ES-I3 (cell line): ENCODE data around the gene CCDC198.

Experiments
- H3K36me3 ChIP-seq: 2 replicates; pipeline ENCODE4 v1.6.1; 2013; ENCODE audit warnings: mild to moderate bottlenecking, low read length, control low read depth, moderate library complexity; ENCODE audit not compliant: insufficient read depth
- H3K4me1 ChIP-seq: 2 replicates; pipeline ENCODE4 v1.6.1; 2013; ENCODE audit warnings: mild to moderate bottlenecking, control low read depth, low read length; ENCODE audit not compliant: insufficient read depth
- H3K9ac ChIP-seq: 2 replicates; pipeline ENCODE4 v1.6.1; 2013; ENCODE audit warnings: low read depth, mild to moderate bottlenecking, low read length, moderate library complexity
- H3K9me3 ChIP-seq: 2 replicates; pipeline ENCODE4 v1.6.1; 2013; ENCODE audit warnings: mild to moderate bottlenecking, low read length, moderate library complexity; ENCODE audit not compliant: control insufficient read depth, insufficient read depth

CCDC198 gene

DNA sequence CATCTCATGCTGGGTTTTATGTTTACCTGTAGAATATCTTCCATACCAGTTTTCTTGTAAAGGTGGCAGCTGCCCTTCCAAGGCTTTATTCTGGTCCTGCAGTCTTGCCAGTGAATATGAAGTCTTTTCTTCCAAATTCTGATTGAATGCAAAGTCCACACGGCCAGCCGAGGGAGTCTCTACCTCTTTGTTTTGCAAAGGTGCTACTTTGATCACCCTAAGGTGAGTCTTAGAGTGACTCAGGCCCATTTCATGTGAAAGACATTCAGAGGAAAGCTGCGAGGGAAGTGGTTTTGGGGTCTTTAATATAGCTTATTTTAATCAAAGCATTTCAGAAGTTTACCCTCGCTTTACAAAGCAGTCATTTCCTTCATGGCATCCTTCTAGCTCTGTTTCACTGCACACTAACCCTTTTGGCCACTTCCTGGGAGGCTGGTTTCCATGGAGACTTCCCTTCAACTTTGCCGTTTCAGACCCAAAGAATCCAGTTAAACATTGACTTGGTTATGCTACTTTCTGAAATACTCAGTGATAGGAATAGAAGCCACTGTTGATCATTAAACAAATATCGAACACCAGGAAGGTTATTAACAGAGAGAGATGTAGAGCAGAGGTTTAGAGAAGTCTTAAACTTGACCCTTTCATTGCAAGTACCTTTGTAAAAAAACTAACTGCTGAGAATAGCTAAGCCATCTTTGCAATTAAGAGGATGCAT is at the start of gene CCDC198:
Gene CCDC198 (minus strand): TSS at position 391 of the 715 bp plus-strand sequence. CDS start 142 bp downstream, at position 249.
- H3K4me1 ChIP-seq = peaks cover 8% of the 10 kb centered on the region
- no peaks in the 10 kb centered on the region for H3K9me3 ChIP-seq
- no peak within 1 kb of the TSS for H3K9ac ChIP-seq
- no peaks in the 10 kb centered on the region for H3K36me3 ChIP-seq

DNA sequence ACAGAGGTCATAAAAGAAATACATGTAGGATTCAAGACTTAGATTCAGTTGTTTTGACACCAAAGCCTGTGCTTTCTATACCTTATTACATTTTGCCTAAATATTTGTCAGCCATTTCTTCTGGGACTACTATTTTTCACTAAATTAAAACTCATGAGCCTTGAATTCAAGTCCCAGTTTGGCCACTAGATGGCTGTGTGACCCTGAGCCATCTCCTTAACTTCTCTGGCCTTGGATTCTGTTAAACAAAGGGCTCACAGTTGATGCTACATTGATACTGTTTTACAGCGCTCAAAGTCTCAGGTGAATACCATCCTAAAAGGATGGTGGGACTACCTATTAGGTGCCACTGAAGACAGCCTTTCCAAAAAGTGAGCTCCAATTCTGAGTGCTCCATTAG is 39.6 kb upstream of the CCDC198 start:
- Histone ChIP-seq H3K9ac (no peak overlapping the region), H3K4me1 (no peaks in the 10 kb centered on the region), H3K36me3 (no peaks in the 10 kb centered on the region), H3K9me3 (no peaks in the 10 kb centered on the region)

DNA sequence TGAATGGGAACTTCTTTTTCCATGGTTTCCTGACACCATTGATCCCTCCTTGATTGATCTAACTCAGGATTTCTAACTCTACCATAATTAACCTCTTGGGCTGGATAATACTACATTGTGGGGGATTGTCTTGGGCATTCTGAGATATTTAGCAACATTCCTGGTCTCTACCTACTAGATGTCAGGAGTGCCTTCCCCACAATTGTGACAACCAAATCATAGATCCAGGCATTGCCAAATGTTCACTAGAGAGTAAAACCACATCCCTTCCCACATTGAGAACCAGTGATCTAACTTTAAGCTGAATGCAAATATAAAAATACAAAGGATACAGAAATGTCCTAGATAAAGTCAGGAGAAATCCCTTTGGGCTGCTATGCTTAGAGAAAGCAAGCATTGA is 36.9 kb upstream of the CCDC198 start:
- Histone ChIP-seq H3K36me3 (no peaks in the 10 kb centered on the region), H3K4me1 (0 out of 2 replicates have a peak, but pooled peaks cover 3% of the 10 kb centered on the region), H3K9me3 (no peaks in the 10 kb centered on the region), H3K9ac (no peak overlapping the region)

DNA sequence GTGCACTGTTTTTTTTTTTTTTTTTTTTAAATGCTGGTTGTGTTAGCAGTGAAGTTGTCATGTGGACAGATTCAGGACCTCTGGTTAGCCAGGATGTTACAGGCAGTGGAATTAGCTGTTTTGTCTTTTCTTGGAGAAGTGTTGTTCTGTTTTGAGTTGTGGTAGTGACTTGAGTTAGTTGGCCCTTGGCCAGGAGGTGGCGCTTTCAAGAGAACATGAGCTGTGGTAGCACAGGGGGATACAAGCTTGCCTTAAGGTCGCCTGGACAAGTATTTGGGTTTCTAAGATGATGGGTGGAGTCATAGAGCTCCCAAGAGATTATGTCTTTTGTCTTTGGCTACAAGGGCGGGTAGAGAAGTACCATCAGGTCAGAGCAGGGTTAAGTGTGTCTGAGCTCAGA is 33.3 kb upstream of the CCDC198 start:
- 0 out of 2 replicates have a peak, but pooled peaks cover 3% of the 10 kb centered on the region for H3K4me1 ChIP-seq
- no peak overlapping the region for H3K9ac ChIP-seq
- H3K9me3 ChIP-seq = no peaks in the 10 kb centered on the region; the same call in 1 of the 2 replicates
- no peaks in the 10 kb centered on the region for H3K36me3 ChIP-seq

- Histone ChIP-seq H3K36me3 (no peaks in the 10 kb centered on the region), H3K9ac (no peak overlapping the region), H3K9me3 (no peaks in the 10 kb centered on the region; the same call in 1 of the 2 replicates), H3K4me1 (no peaks in the 10 kb centered on the region)
These were observed 25.4 kb upstream of the CCDC198 start for GRCh38 chr14:57519043-57519442.

GRCh38 chr14:57512220-57512619 is 18.6 kb upstream of the CCDC198 start:
- Histone ChIP-seq H3K9me3 (no peaks in the 10 kb centered on the region), H3K36me3 (no peaks in the 10 kb centered on the region), H3K4me1 (no peaks in the 10 kb centered on the region), H3K9ac (no peak overlapping the region)

DNA sequence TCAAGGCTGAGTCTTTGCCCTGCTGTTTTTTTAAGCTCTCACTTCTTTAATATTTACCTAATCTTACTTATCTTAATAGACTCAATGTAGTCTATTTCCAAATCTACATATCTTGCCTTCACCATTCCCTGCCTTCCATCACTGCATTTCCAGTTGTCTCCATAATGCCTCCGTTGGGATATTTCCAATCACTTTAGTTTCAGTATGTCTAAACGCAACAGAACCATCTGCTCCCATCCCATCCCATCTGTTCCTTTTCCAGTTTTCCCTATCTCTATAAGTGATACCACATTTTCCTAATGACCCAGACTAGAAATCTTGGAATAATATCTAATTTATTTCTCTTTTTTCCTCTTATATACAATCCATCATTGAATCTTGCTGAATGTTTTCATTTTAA is 15.1 kb upstream of the CCDC198 start:
- Histone ChIP-seq H3K36me3 (no peaks in the 10 kb centered on the region), H3K9ac (no peak overlapping the region), H3K9me3 (no peaks in the 10 kb centered on the region), H3K4me1 (no peaks in the 10 kb centered on the region)

DNA sequence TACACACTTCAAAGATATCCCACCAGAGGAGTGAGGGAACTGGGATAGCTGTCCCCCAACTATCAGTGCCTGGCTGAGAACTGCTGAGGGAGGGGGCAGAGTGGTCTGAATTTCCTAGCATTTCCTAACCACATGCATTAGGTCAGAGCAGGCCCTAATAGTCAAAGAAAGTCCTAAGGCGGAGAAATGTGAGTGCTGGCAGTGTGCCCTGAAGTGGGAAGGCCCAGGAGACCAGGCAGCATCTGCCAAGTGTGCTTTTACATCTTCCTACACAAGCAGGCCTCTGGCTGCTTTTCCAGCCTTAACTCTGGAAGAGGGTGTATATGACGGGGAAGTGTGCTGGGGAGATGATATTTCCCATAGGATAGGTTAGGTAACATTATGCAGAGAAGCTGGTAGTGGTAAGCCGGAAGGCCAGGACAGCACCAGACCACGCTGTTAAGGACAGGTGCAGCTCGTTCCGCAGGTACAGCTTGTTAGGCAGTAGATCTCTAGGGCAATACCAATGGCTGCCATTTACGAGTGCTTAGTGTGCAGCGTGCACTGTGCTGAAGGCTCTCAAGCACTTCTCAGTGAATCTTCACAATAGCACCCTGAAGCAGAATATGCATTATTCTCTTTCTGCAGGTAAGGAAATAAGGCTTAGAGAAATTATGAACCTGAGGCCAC is 9.1 kb upstream of the CCDC198 start:
- Histone ChIP-seq H3K4me1 (peaks cover 9% of the 10 kb centered on the region), H3K9me3 (no peaks in the 10 kb centered on the region)

GRCh38 chr14:57501039-57501557 is 7.4 kb upstream of the CCDC198 start:
- no peaks in the 10 kb centered on the region for H3K9me3 ChIP-seq
- no peak overlapping the region for H3K9ac ChIP-seq
- H3K36me3 ChIP-seq = no peaks in the 10 kb centered on the region
- H3K4me1 ChIP-seq = peaks cover 9% of the 10 kb centered on the region

More for the DNA sequence above, 9.1 kb upstream of the CCDC198 start:
- Histone ChIP-seq H3K36me3 (no peaks in the 10 kb centered on the region), H3K9ac (no peak overlapping the region)

DNA sequence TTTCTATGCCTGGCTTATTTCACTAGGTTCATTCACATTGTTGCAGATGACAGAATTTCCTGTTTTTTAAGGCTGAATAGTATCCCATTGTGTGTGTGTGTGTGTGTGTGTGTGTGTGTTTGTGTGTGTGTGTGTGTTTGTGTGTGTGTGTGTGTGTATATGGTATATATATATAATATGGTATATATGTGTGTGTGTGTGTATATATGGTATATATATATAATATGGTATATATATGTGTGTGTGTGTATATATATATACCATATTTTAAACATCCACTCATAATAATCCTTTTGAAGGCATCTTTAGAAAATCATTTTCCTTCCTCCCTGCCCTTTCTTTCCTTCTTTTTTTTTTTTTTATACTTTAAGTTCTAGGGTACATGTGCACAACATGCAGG is 5.0 kb upstream of the CCDC198 start:
- Histone ChIP-seq H3K9me3 (no peaks in the 10 kb centered on the region), H3K9ac (no peak overlapping the region), H3K36me3 (no peaks in the 10 kb centered on the region), H3K4me1 (peaks cover 13% of the 10 kb centered on the region)

DNA sequence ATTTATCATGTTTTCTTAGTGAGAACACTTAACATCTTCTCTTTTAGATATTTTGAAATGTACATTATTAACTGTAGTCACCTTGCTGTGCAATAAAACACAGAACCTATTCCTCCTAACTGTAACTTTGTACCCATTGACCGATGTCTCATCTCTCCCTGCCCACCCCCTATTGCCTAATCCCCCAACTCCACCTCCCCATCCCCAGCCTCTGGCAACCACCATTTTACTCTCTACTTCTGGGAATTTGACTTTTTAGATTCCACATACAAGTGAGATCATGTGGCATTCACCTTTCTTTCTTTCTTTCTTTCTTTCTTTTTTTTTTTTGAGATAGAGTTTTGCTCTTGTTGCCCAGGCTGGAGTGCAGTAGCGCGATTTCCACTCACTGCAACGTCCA is 4.4 kb upstream of the CCDC198 start:
- Histone ChIP-seq H3K9ac (no peak overlapping the region), H3K4me1 (peaks cover 17% of the 10 kb centered on the region), H3K36me3 (no peaks in the 10 kb centered on the region), H3K9me3 (no peaks in the 10 kb centered on the region)

DNA sequence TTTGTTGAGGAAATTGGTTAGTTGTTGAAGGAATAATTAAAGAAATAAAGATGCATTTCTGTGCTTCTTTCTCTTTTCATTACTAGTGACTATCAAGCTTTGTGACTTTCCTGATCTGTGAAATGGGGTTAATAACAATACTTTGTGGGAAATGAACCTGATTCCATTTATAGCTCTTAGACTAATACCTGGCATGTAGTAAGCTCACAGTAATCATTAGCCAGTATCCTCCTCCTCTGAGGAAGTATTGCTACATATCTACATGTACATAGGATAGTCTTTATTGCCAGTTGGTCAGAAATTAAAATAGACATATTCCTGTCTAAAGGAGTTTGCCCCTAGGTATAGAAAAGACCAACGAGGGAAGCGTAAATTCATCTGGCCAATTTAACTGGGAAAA is 1.8 kb upstream of the CCDC198 start:
- H3K9ac ChIP-seq = no peak overlapping the region
- H3K9me3 ChIP-seq = no peaks in the 10 kb centered on the region
- H3K36me3 ChIP-seq = no peaks in the 10 kb centered on the region
- peaks cover 8% of the 10 kb centered on the region for H3K4me1 ChIP-seq

DNA sequence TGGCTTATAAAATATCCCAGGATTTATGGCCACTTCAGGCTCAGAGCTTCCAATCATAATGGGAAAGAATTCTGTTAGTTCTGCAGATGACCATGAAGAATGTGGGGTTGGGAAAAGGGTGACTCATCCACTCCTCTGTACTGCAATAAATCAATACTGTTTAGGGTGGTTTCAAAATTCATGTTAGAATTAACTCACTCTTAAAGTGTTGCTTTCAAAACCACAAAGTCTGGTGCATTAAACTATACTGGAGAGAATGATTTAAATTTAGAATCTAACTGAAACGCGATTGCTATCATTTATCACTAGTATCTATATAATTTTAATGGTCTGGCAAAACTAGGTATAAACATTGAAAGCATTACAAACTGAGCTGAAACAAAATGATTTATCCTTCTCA is 798 bp downstream of the CCDC198 start:
- Histone ChIP-seq H3K9ac (no peak overlapping the region), H3K9me3 (no peaks in the 10 kb centered on the region), H3K4me1 (peaks cover 8% of the 10 kb centered on the region), H3K36me3 (no peaks in the 10 kb centered on the region)

- Histone ChIP-seq H3K9me3 (no peaks in the 10 kb centered on the region), H3K9ac (no peak overlapping the region), H3K36me3 (no peaks in the 10 kb centered on the region), H3K4me1 (peaks cover 8% of the 10 kb centered on the region)
These were observed 2.0 kb downstream of the CCDC198 start for GRCh38 chr14:57491640-57492039.

DNA sequence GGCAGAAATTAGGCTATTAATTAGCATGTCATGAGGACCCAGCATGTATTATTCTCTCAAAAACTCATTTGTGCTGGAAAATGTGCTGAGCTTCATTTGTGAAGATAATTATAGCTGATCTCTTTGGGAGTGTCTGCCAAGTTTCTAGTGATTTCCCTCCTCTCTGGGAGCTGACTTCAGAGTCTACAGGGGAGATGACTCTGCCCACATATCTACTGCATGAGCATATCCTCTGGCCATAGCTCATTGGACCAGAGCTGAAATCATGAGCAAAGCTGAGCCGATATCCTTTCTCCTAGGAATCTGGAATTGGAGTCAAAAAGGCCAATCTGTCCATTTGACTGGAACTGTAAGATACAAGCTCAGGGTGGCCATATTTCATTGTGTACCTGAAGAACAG is 5.9 kb downstream of the CCDC198 start:
- H3K4me1 ChIP-seq = no peaks in the 10 kb centered on the region
- no peak overlapping the region for H3K9ac ChIP-seq
- no peaks in the 10 kb centered on the region for H3K36me3 ChIP-seq
- no peaks in the 10 kb centered on the region for H3K9me3 ChIP-seq
